ENCODE measurements around the gene CLEC5A. TPM values are rescaled to one million over a fixed set of nuclear protein-coding genes. Genes with fewer than 3 reads are reported as not detected.

CLEC5A gene
- total RNA-seq, 1 donor from 2014 or later: 2.8 TPM

Other genes starting within 250 kb of the CLEC5A start
- gene DENND11, start 244.8 kb downstream of the CLEC5A start, total RNA-seq: 19.1 TPM
- not detected for gene WEE2, start 238.6 kb downstream of the CLEC5A start, total RNA-seq
- gene SSBP1, start 208.6 kb downstream of the CLEC5A start, total RNA-seq: 121 TPM
- 6.4 TPM for gene TAS2R3, start 182.9 kb downstream of the CLEC5A start, total RNA-seq
- gene TAS2R4, start 170.3 kb downstream of the CLEC5A start, total RNA-seq: 4.7 TPM
- 6.2 TPM for gene TAS2R5, start 156.8 kb downstream of the CLEC5A start, total RNA-seq
- not detected for gene PRSS37, start 105.5 kb downstream of the CLEC5A start, total RNA-seq
- not detected for gene OR9A4, start 30.6 kb downstream of the CLEC5A start, total RNA-seq
- gene TAS2R38, start 26.8 kb upstream of the CLEC5A start, total RNA-seq: not detected
- gene MGAM, start 48.9 kb upstream of the CLEC5A start, total RNA-seq: 0.47 TPM
- not detected for gene MGAM2, start 164.7 kb upstream of the CLEC5A start, total RNA-seq